IMR-90 (cell line): ENCODE data around the gene VASH1. TPM values are rescaled to one million over a fixed set of nuclear protein-coding genes. Genes with fewer than 3 reads are reported as not detected.

Experiments
- ATAC-seq: fragments of 200-7000 bp; cut with Tn5 transposase; 2 replicates; pipeline ENCODE4 v1.9.1; 2020; ENCODE audit warnings: low read depth, mild to moderate bottlenecking, moderate library complexity
- BruUV-seq: library from RNA; stranded (reverse); fragments of 400-500 nt; replicated peaks from 2 replicates; lab custom pipeline; 2021; lab: Mats Ljungman, UMichigan
- CTCF ChIA-PET: fragments of 300-600 bp; formaldehyde crosslinking; extraction: SDS; loops from one replicate; lab custom pipeline; 2021; ENCODE audit warnings: antibody characterized with exemption; lab: Yijun Ruan, JAX
- POLR2A ChIA-PET: fragments of 300-600 bp; sonication (Branson Sonifier 250); formaldehyde crosslinking; loops from one replicate; lab custom pipeline; 2022; ENCODE audit warnings: antibody characterized with exemption; ENCODE audit not compliant: unreplicated experiment; lab: Charles Lee
- DNase-seq: peaks from one replicate; pipeline ENCODE4 v3.0.0; 2013
- H2AFZ ChIP-seq: replicated peaks from 2 replicates; pipeline ENCODE3; 2013; ENCODE audit warnings: low read length, mild to moderate bottlenecking; ENCODE audit not compliant: poor library complexity
- H2AK5ac ChIP-seq: 2 replicates; pipeline ENCODE4 v1.6.1; 2013; ENCODE audit warnings: low read depth, low read length, inconsistent platforms
- H2AK9ac ChIP-seq: replicated peaks from 2 replicates; pipeline ENCODE3; 2013; ENCODE audit warnings: mild to moderate bottlenecking, low read depth, low read length, moderate library complexity; ENCODE audit not compliant: poor library complexity
- H2BK120ac ChIP-seq: 2 replicates; pipeline ENCODE4 v1.6.1; 2013; ENCODE audit warnings: low read depth, low read length, inconsistent platforms
- H2BK15ac ChIP-seq: 3 replicates; pipeline ENCODE4 v1.6.1; 2013; ENCODE audit warnings: low read depth, low read length, inconsistent platforms
- H2BK20ac ChIP-seq: 2 replicates; pipeline ENCODE4 v1.6.1; 2013; ENCODE audit warnings: low read depth, mild to moderate bottlenecking, inconsistent platforms, low read length, moderate library complexity
- H2BK5ac ChIP-seq: 2 replicates; pipeline ENCODE4 v1.6.1; 2013; ENCODE audit warnings: mild to moderate bottlenecking, low read depth, low read length, inconsistent platforms; ENCODE audit not compliant: poor library complexity, severe bottlenecking
- H3K14ac ChIP-seq: replicated peaks from 2 replicates; pipeline ENCODE4 v1.6.1; 2013; ENCODE audit warnings: low read depth, low read length, inconsistent platforms
- H3K18ac ChIP-seq: 2 replicates; pipeline ENCODE4 v1.6.1; 2013; ENCODE audit warnings: low read depth, low read length, control low read depth
- H3K23ac ChIP-seq: 2 replicates; pipeline ENCODE4 v1.6.1; 2013; ENCODE audit warnings: low read depth, low read length, inconsistent platforms
- H3K27ac ChIP-seq: 2 replicates; pipeline ENCODE4 v1.5.1; 2013; ENCODE audit warnings: mild to moderate bottlenecking, control low read depth, low read length; ENCODE audit not compliant: insufficient read depth
- H3K27me3 ChIP-seq: 2 replicates; pipeline ENCODE4 v1.6.1; 2013; ENCODE audit warnings: low read length; ENCODE audit not compliant: control insufficient read depth, insufficient read depth
- H3K36me3 ChIP-seq: 2 replicates; pipeline ENCODE4 v1.6.1; 2013; ENCODE audit warnings: low read length, mixed read lengths; ENCODE audit not compliant: control insufficient read depth, insufficient read depth
- H3K4ac ChIP-seq: 2 replicates; pipeline ENCODE4 v1.6.1; 2013; ENCODE audit warnings: low read depth, low read length, inconsistent platforms
- H3K4me1 ChIP-seq: 2 replicates; pipeline ENCODE4 v1.6.1; 2013; ENCODE audit warnings: low read length, mixed read lengths; ENCODE audit not compliant: control insufficient read depth, insufficient read depth
- H3K4me2 ChIP-seq: 2 replicates; pipeline ENCODE4 v1.6.1; 2013; ENCODE audit warnings: low read depth, mild to moderate bottlenecking, control low read depth, low read length, moderate library complexity
- H3K4me3 ChIP-seq: 2 replicates; pipeline ENCODE4 v1.5.1; 2013; ENCODE audit warnings: low read depth, mild to moderate bottlenecking, control low read depth, low read length, moderate library complexity; ENCODE audit not compliant: insufficient read depth
- H3K56ac ChIP-seq: 2 replicates; pipeline ENCODE4 v1.6.1; 2013; ENCODE audit warnings: low read length, inconsistent platforms; ENCODE audit not compliant: insufficient read depth; ENCODE audit errors: extremely low read depth
- H3K79me1 ChIP-seq, 2 experiments: 2 replicates each; pipeline ENCODE4 v1.6.1; 2013; ENCODE audit warnings: low read length in 2 of 2, inconsistent platforms in 1 of 2, low read depth in 1 of 2
- H3K9ac ChIP-seq: 2 replicates; pipeline ENCODE4 v1.6.1; 2013; ENCODE audit warnings: low read depth, low read length, control low read depth
- H3K9me1 ChIP-seq: 2 replicates; pipeline ENCODE4 v1.6.1; 2013; ENCODE audit warnings: low read length, inconsistent platforms; ENCODE audit not compliant: insufficient read depth
- H3K9me3 ChIP-seq: 2 replicates; pipeline ENCODE4 v1.6.1; 2013; ENCODE audit warnings: low read length; ENCODE audit not compliant: control insufficient read depth, insufficient read depth
- H4K20me1 ChIP-seq: 2 replicates; pipeline ENCODE4 v1.6.1; 2013; ENCODE audit warnings: low read length, inconsistent platforms; ENCODE audit not compliant: insufficient read depth
- H4K5ac ChIP-seq: 2 replicates; pipeline ENCODE4 v1.6.1; 2013; ENCODE audit warnings: mild to moderate bottlenecking, low read depth, low read length, control low read depth
- H4K8ac ChIP-seq, 2 experiments: 2 replicates each; pipeline ENCODE4 v1.6.1; 2013; ENCODE audit warnings: low read depth in 2 of 2, low read length in 2 of 2, control low read depth in 1 of 2, inconsistent platforms in 1 of 2
- H4K91ac ChIP-seq: 2 replicates; pipeline ENCODE4 v1.6.1; 2013; ENCODE audit warnings: low read depth, low read length, inconsistent platforms; ENCODE audit not compliant: insufficient read depth
- BHLHE40 ChIP-seq: fragments of 150-350 bp; IDR thresholded peaks from 2 replicates; pipeline ENCODE4 v1.6.1; 2016; ENCODE audit warnings: mild to moderate bottlenecking, low read depth, low read length
- CEBPB ChIP-seq: IDR thresholded peaks from 2 replicates; pipeline ENCODE4 v1.6.1; 2012; ENCODE audit warnings: low read depth, low read length, improper control_type of control experiment
- CHD1 ChIP-seq: IDR thresholded peaks from 2 replicates; pipeline ENCODE4 v1.6.1; 2012; ENCODE audit warnings: low read depth, low read length, improper control_type of control experiment
- CTCF ChIP-seq: conservative IDR thresholded peaks from 2 replicates; pipeline ENCODE4 v1.5.1; 2012; ENCODE audit warnings: mild to moderate bottlenecking, low read depth, low read length, improper control_type of control experiment
- ELK1 ChIP-seq: fragments of 150-350 bp; IDR thresholded peaks from 2 replicates; pipeline ENCODE4 v1.6.1; 2016; ENCODE audit warnings: low read depth, mild to moderate bottlenecking, low read length, moderate library complexity, borderline replicate concordance
- FOS ChIP-seq: fragments of 150-350 bp; IDR thresholded peaks from 2 replicates; pipeline ENCODE4 v1.6.1; 2016; ENCODE audit warnings: low read depth, low read length
- MAFK ChIP-seq: IDR thresholded peaks from 2 replicates; pipeline ENCODE4 v1.6.1; 2012; ENCODE audit warnings: low read depth, low read length, improper control_type of control experiment
- MXI1 ChIP-seq: IDR thresholded peaks from 2 replicates; pipeline ENCODE4 v1.6.1; 2012; ENCODE audit warnings: low read depth, mild to moderate bottlenecking, low read length, moderate library complexity, borderline replicate concordance
- NFE2L2 ChIP-seq: fragments of 150-350 bp; IDR thresholded peaks from 2 replicates; pipeline ENCODE4 v1.6.1; 2016; ENCODE audit warnings: low read depth, mild to moderate bottlenecking, low read length
- POLR2A ChIP-seq: IDR thresholded peaks from 2 replicates; pipeline ENCODE4 v1.6.1; 2012; ENCODE audit warnings: mild to moderate bottlenecking, low read depth, low read length
- RAD21 ChIP-seq: IDR thresholded peaks from 2 replicates; pipeline ENCODE4 v1.6.1; 2012; ENCODE audit warnings: low read length, improper control_type of control experiment
- RFX5 ChIP-seq: IDR thresholded peaks from 2 replicates; pipeline ENCODE4 v1.8.0; 2012; ENCODE audit warnings: low read depth, mild to moderate bottlenecking, low read length, moderate library complexity
- SMC3 ChIP-seq: fragments of 150-350 bp; IDR thresholded peaks from 2 replicates; pipeline ENCODE4 v1.6.1; 2016; ENCODE audit warnings: low read depth, mild to moderate bottlenecking, antibody characterized with exemption, low read length, moderate library complexity
- USF2 ChIP-seq: fragments of 150-350 bp; IDR thresholded peaks from 2 replicates; pipeline ENCODE4 v1.6.1; 2017; ENCODE audit warnings: mild to moderate bottlenecking, antibody characterized with exemption, low read length, low read depth
- WGBS, 2 experiments: methylation state at CpG; one replicate each; pipeline versions ENCODE4 v1.1.5 to v1.1.7; 2013; ENCODE audit warnings: missing lambda C conversion rate in 2 of 2; ENCODE audit not compliant: insufficient read length in 1 of 2; ENCODE audit errors: extremely low coverage in 2 of 2; 5-methylcytosine and 5-hydroxymethylcytosine counted together
- dilution Hi-C: fragments of 300-500 bp; cut with HindIII; formaldehyde crosslinking; loops from one replicate; pipeline ENCODE4 v1.14.3; 2018; ENCODE audit warnings: low sequenced_read_pairs; ENCODE audit not compliant: unreplicated experiment
- in situ Hi-C: fragments of 300-500 bp; cut with MboI; formaldehyde crosslinking; loops from 3 replicates; pipeline ENCODE4 v1.14.3; 2019; ENCODE audit warnings: low sequenced_read_pairs, inconsistent platforms, mixed read lengths
- intact Hi-C: fragments of 100-400 bp; cut with micrococcal nuclease; formaldehyde crosslinking; loops from 2 replicates; pipeline ENCODE4 v1.10.0; 2022
- polyA plus RNA-seq, 3 experiments: library from polyadenylated mRNA; depleted of rRNA; stranded (reverse); fragments of >200 nt; gene quantifications; 2 replicates each; pipeline ENCODE4 v1.2.3, GENCODE V29; 2012; ENCODE audit warnings: low replicate concordance in 1 of 3
- total RNA-seq: library from RNA; depleted of rRNA; stranded (reverse); fragments of >200 nt; gene quantifications from 2 replicates; pipeline ENCODE4 v1.2.3, GENCODE V29; 2012

Gene VASH1
- total and polyA plus RNA-seq, 2 of the 4 experiments (the other 2 are of a cell fraction) = 2.0 to 9.5 TPM

- no peak overlapping the region for H2BK120ac ChIP-seq
- no peak overlapping the region for H3K9ac ChIP-seq
- intact Hi-C loops = no loop called here
- dilution Hi-C loops = no loop called here
- WGBS, 2 experiments = 87% methylated on average over 3 of the region's 4 CpGs; no CpG with 5 or more reads in 1 of the 2 experiments
- H3K56ac ChIP-seq = no peak overlapping the region
- no peak overlapping the region for H2BK20ac ChIP-seq
- in situ Hi-C loops = no loop called here
- H4K91ac ChIP-seq = no peak overlapping the region
- H3K27me3 ChIP-seq = no peaks in the 10 kb centered on the region
- H3K4me2 ChIP-seq = no peak overlapping the region
- no peaks in the 10 kb centered on the region for H3K9me3 ChIP-seq
- H2AK5ac ChIP-seq = no peak overlapping the region
- POLR2A ChIA-PET = no interaction called here
- H3K18ac ChIP-seq = no peak overlapping the region
- no peak overlapping the region for H3K27ac ChIP-seq
- H3K14ac ChIP-seq = no peak overlapping the region
- 0 out of 4 replicates have a peak, but pooled peaks cover 0 to 8% of the 10 kb centered on the region in 2 experiments for H3K79me1 ChIP-seq
- no peaks in the 10 kb centered on the region for H3K4me1 ChIP-seq
- ATAC-seq (no peak), DNase-seq (no peak)
- CTCF ChIA-PET = no interaction called here
- no peak overlapping the region for H2BK15ac ChIP-seq
- H3K23ac ChIP-seq = no peak overlapping the region
- TF ChIP-seq CEBPB = no peak
- TF ChIP-seq MAFK = no peak
- no peak for TF ChIP-seq BHLHE40
- TF ChIP-seq RAD21 = no peak
- no peak for TF ChIP-seq CHD1
- no peak for TF ChIP-seq ELK1
- no peak for TF ChIP-seq CTCF
- TF ChIP-seq RFX5 = no peak
- no peak for TF ChIP-seq USF2
- no peak for TF ChIP-seq NFE2L2
- no peak for TF ChIP-seq MXI1
- TF ChIP-seq POLR2A = no peak
- no peak for TF ChIP-seq SMC3
- no peak for TF ChIP-seq FOS
- no peak overlapping the region for H2AK9ac ChIP-seq
- H3K4me3 ChIP-seq = no peak overlapping the region
- peaks cover 5% of the 10 kb centered on the region; the same call in 1 of the 2 replicates for H3K9me1 ChIP-seq
- H2AFZ ChIP-seq = no peak overlapping the region
- no peaks in the 10 kb centered on the region for H4K20me1 ChIP-seq
- H3K4ac ChIP-seq = no peak overlapping the region
- H2BK5ac ChIP-seq = no peak overlapping the region
- no peak overlapping the region for H4K8ac ChIP-seq
- peaks cover 9% of the 10 kb centered on the region for H3K36me3 ChIP-seq
- no TSS peak for BruUV-seq
- no peak overlapping the region for H4K5ac ChIP-seq
These were observed 47.7 kb downstream of the VASH1 start for GRCh38 chr14:76808990-76809389.
